ENCODE results near the gene GDI1.

The GDI1 gene

GRCh38 chrX:154439841-154440240 is 2.9 kb downstream of the GDI1 start:
- no peak for DNase-seq

GRCh38 chrX:154440623-154441357 is 3.8 kb downstream of the GDI1 start:
- no peak for DNase-seq

DNA sequence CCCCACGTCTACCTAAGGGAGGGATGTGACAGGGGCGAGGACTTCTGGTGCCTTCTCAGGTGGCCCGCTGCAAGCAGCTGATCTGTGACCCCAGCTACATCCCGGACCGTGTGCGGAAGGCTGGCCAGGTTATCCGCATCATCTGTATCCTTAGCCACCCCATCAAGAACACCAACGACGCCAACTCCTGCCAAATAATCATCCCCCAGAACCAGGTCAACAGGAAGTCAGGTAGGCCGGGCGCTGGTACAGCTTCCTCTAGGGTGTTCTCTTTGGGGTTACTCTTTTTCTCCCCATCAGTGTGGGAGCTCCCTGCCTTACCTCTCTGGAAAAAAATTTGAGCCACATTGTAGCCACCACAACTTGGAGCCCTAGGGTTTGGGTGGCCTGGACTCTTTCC is 4.6 kb downstream of the GDI1 start:
- DNase-seq: no peak

- DNase-seq: no peak
These were observed 5.2 kb downstream of the GDI1 start for GRCh38 chrX:154441984-154442707.

- no peak for DNase-seq
These were observed 6.5 kb downstream of the GDI1 start for GRCh38 chrX:154443479-154443910.

DNA sequence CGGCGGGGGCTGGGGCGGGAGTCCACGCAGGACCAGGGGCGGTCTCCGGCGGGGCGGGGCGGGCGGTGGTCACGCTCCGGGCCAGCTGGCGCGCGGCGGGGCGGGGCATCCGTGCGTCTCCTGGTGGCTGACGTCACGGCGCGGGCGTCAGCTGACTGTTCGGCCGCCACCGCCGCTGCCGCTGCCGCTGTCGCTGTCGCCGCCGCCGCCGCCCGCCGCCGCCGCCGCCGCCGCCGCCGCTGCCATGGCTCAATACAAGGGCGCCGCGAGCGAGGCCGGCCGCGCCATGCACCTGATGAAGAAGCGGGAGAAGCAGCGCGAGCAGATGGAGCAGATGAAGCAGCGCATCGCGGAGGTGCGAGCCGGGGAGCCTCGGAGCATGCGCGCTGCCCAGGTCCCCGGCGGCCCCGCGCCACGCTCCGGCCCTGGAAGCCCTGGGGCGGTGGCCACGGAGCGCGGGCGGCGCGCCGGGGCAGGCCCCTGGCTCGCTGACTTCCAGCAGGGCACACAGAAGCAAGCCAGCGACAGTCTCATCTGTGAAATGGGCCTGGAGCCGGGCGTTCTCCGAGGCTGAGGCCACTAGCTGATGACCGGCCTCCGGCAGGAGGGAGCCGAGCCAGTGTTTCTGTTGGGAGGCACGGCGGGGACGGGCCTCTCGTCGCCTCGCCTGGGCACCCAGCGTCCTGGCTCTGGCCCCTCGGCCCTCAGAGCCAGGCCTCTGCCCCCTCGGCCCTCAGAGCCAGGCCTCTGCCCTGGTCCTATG is 7.2 kb downstream of the GDI1 start, which contains the start of gene FAM50A:
Gene FAM50A (plus strand): TSS at position 150 of the 763 bp plus-strand sequence. CDS start 95 bp downstream, at position 245.
- peak; percentile 82 for DNase-seq

DNA sequence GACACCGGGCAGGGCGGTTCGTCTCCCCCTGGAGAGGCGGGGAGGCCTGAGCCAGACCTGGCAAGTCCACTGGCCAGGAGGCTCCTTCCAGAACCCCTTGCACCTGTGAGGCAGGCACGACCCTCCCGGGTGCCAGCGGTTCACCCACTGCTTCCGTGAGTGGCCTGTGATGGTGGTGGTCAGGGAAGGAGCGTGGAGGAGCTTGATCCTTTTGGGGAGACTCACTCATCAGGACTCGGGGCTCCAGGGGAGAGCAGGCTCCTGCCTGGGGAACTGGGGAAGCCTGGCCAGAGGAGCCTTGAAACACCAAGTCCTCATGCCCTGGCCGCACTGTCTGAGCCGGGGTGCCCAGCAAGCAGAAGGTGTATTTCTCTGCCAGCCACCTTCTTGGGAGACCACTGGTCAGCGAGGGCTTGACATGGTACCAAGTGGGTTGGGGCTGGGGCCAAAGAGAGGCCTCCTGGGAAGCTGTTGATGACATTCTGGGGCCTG is 7.8 kb downstream of the GDI1 start:
- DNase-seq: no peak

- DNase-seq: no peak
These were observed 8.8 kb downstream of the GDI1 start for GRCh38 chrX:154445776-154446175.

GRCh38 chrX:154446430-154446829 is 9.5 kb downstream of the GDI1 start:
- no peak for DNase-seq

- DNase-seq: no peak
These were observed 11.5 kb downstream of the GDI1 start for GRCh38 chrX:154448484-154448883.

- DNase-seq: no peak
These were observed 12.7 kb downstream of the GDI1 start for GRCh38 chrX:154449618-154450017.

DNA sequence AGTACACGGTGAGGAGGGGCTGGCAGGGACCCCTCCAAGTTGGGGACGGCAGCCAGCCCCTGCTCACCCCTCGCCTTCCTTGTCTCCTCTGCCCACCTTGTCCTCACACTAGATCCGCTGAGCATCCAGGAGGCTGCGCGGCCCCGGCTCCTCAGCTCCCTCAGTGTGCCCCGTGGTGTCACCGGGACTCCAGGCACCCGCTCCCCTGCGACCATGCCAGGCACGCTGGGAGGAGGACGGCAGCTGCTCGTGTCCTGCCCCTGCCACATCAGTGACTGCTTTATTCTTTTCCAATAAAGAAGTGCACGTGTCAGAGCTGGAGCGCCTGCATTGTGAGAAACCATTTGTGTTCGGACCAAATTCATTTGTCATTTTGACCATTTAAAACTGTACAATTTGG is 13.4 kb downstream of the GDI1 start:
- DNase-seq: no peak

GRCh38 chrX:154452823-154453222 is 15.9 kb downstream of the GDI1 start:
- DNase-seq: no peak

- peak; percentile 60 for DNase-seq
These were observed 20.6 kb downstream of the GDI1 start for GRCh38 chrX:154457491-154458115.

DNA sequence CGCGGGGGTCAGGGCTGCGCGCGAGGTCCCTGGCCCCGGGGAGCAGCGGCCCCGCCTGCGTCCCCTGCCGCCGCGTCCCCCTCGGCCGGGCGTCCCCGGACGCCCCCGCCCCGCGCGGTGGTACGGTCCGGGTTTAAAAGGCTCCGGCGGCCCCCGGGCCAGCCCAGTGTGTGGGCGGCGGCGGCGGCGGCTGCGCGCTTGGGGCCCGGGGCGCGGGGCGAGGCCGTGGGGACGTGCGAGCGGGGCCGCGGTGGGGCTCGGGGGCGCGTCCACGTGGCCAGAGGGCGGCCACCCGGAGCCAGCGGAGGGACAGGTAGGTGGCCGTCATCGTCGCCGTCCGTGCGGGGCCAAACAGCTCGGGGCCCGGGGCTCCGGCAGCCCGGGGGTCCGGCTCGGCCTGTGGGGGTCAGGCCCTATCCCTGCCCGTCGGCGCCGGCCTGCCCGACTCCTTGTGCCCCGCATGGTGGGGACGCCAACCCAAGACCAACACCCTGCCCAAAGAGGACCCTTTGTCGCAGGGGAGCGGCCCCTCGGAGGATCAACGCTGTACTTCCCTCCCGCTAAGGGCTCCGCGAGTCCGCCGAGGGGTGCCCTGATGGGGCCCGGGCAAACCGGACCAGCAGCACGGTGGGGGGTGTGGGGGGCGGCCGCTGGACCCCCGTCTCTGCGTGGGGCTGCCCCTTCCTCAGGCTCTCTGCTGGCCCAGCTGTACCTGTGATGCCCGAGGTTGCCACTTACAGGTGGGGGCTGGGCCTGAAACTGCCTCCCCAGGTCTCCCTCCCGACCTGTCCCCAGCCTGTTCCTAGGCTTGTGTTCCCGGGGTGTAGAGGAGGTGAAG is 21.4 kb downstream of the GDI1 start, which contains the start of gene PLXNA3:
Gene PLXNA3 (plus strand): TSS at position 166 of the 838 bp plus-strand sequence. CDS start 1,903 bp downstream, outside the sequence.
- DNase-seq: peak; percentile 52

- DNase-seq: peak; percentile 64
These were observed 22.2 kb downstream of the GDI1 start for GRCh38 chrX:154458954-154459778.

GRCh38 chrX:154459832-154460231 is 22.9 kb downstream of the GDI1 start:
- no peak for DNase-seq

DNA sequence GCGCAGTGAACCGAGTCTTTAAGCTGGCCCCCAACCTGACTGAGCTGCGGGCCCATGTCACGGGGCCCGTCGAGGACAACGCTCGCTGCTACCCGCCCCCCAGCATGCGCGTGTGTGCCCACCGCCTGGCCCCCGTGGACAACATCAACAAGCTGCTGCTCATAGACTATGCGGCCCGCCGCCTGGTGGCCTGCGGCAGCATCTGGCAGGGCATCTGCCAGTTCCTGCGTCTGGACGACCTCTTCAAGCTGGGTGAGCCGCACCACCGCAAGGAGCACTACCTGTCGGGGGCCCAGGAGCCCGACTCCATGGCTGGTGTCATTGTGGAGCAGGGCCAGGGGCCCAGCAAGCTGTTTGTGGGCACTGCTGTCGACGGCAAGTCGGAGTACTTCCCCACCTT is 23.4 kb downstream of the GDI1 start:
- DNase-seq: no peak

- DNase-seq: no peak
These were observed 25.4 kb downstream of the GDI1 start for GRCh38 chrX:154462396-154462795.

GRCh38 chrX:154463611-154464220 is 26.8 kb downstream of the GDI1 start:
- no peak for DNase-seq

All from RPMI8226 (cell line).